HT-29 (cell line): ENCODE measurements around the gene MTFP1. TPM values are rescaled to one million over a fixed set of nuclear protein-coding genes. Genes with fewer than 3 reads are reported as not detected.
"Not testable (repeated sequence)": the region's sequence is repeated elsewhere in the genome, so short reads cannot be mapped to it uniquely, and the experiment has no call there.

Experiments used
- DNase-seq: peaks from one replicate; pipeline ENCODE4 v3.0.0-alpha.2; 2015; ENCODE audit warnings: low spot score
- small RNA-seq: library from RNA; depleted of rRNA; stranded (forward); fragments of <200 nt; gene quantifications from one replicate; pipeline ENCODE3, GENCODE V24; 2014
- total RNA-seq: library from RNA; depleted of rRNA; stranded (reverse); fragments of >200 nt; shearing (Covaris generic); gene quantifications from 2 replicates; pipeline ENCODE4 v1.2.3, GENCODE V29; 2014; rRNA removed

Gene MTFP1
- total RNA-seq, 1 experiment from 2014 or later: 43.7 TPM

GRCh38 chr22:30453731-30454510 is 28.4 kb downstream of the MTFP1 start:
- no peak for DNase-seq

GRCh38 chr22:30455075-30455840 is 29.7 kb downstream of the MTFP1 start:
- no peak for DNase-seq

- DNase-seq: no peak
Measured at GRCh38 chr22:30457981-30458380, 32.4 kb downstream of the MTFP1 start.

GRCh38 chr22:30459181-30460052 is 33.8 kb downstream of the MTFP1 start:
- no peak for DNase-seq

GRCh38 chr22:30460147-30460546 is 34.6 kb downstream of the MTFP1 start:
- DNase-seq: no peak

GRCh38 chr22:30460555-30460954 is 35.0 kb downstream of the MTFP1 start:
- not testable (repeated sequence) for DNase-seq

- DNase-seq: no peak
Measured at GRCh38 chr22:30469165-30469564, 43.6 kb downstream of the MTFP1 start.

GRCh38 chr22:30470655-30471054 is 45.1 kb downstream of the MTFP1 start:
- no peak for DNase-seq

- no peak for DNase-seq
Measured at GRCh38 chr22:30471616-30472318, 46.2 kb downstream of the MTFP1 start, which contains the start of gene SEC14L3. SEC14L3 (minus strand) TSS chr22:30472017; CDS start chr22:30471958, 59 bp downstream.

GRCh38 chr22:30472994-30473720 is 47.6 kb downstream of the MTFP1 start:
- DNase-seq: no peak

GRCh38 chr22:30474121-30474520 is 48.6 kb downstream of the MTFP1 start:
- no peak for DNase-seq

- DNase-seq: peak; percentile 52
Measured at GRCh38 chr22:30474683-30475424, 49.3 kb downstream of the MTFP1 start.

Small RNAs within 50 kb of the gene (small RNA-seq; reads per million reads assigned to genes)
- gene AC004832.3: not detected
- gene RNU6-564P: not detected

Other genes starting within 250 kb of the MTFP1 start
- gene LIF, start 179.0 kb upstream of the MTFP1 start, total RNA-seq: 48.5 and 50.2 TPM in 2 replicates
- gene OSM, start 158.9 kb upstream of the MTFP1 start, total RNA-seq: not detected in 2 replicates
- gene CASTOR1, start 136.3 kb upstream of the MTFP1 start, total RNA-seq: 1.5 and 2.0 TPM in 2 replicates
- 17.2 and 17.4 TPM in 2 replicates for gene TBC1D10A, start 98.8 kb upstream of the MTFP1 start, total RNA-seq
- gene SF3A1, start 68.9 kb upstream of the MTFP1 start, total RNA-seq: 42.3 and 50.8 TPM in 2 replicates
- gene CCDC157, start 68.8 kb upstream of the MTFP1 start, total RNA-seq: 3.6 and 5.5 TPM in 2 replicates
- gene RNF215, start 38.4 kb upstream of the MTFP1 start, total RNA-seq: 4.8 and 9.5 TPM in 2 replicates
- 2.2 and 3.0 TPM in 2 replicates for gene SEC14L2, start 28.8 kb upstream of the MTFP1 start, total RNA-seq
- gene SEC14L3, start 46.2 kb downstream of the MTFP1 start, total RNA-seq: not detected in 2 replicates
- gene SEC14L4, start 79.9 kb downstream of the MTFP1 start, total RNA-seq: 0.23 and 0.46 TPM in 2 replicates
- gene SEC14L6, start 121.0 kb downstream of the MTFP1 start, total RNA-seq: not detected in 2 replicates
- gene GAL3ST1, start 148.9 kb downstream of the MTFP1 start, total RNA-seq: 7.8 and 8.1 TPM in 2 replicates
- 73.9 and 74.0 TPM in 2 replicates for gene PES1, start 166.1 kb downstream of the MTFP1 start, total RNA-seq
- gene TCN2, start 181.4 kb downstream of the MTFP1 start, total RNA-seq: 13.2 and 19.0 TPM in 2 replicates
- gene SLC35E4, start 210.0 kb downstream of the MTFP1 start, total RNA-seq: 14.2 and 22.1 TPM in 2 replicates
- gene DUSP18, start 242.1 kb downstream of the MTFP1 start, total RNA-seq: 8.3 and 8.5 TPM in 2 replicates